WI38 (cell line): ENCODE data around the gene SLAIN2.

Source experiments
- H3K4me3 ChIP-seq: 2 replicates; pipeline ENCODE4 v1.5.1; 2011; ENCODE audit warnings: low read depth, mild to moderate bottlenecking, control low read depth, low read length
- CTCF ChIP-seq: IDR thresholded peaks from 2 replicates; pipeline ENCODE4 v1.5.1; 2012; ENCODE audit warnings: low read depth, mild to moderate bottlenecking, control low read depth, low read length

SLAIN2 gene

GRCh38 chr4:48461000-48461399, 119.7 kb downstream of the SLAIN2 start:
- no peak for TF ChIP-seq CTCF
- H3K4me3 ChIP-seq: no peak overlapping the region

- TF ChIP-seq CTCF: no peak
These were observed 121.0 kb downstream of the SLAIN2 start for GRCh38 chr4:48462363-48462762.

GRCh38 chr4:48467442-48467841, 126.1 kb downstream of the SLAIN2 start:
- no peak for TF ChIP-seq CTCF
- no peak overlapping the region for H3K4me3 ChIP-seq

More at GRCh38 chr4:48462363-48462762, 121.0 kb downstream of the SLAIN2 start:
- H3K4me3 ChIP-seq: no peak overlapping the region

- no peak overlapping the region for H3K4me3 ChIP-seq
- no peak for TF ChIP-seq CTCF
These were observed 126.6 kb downstream of the SLAIN2 start for GRCh38 chr4:48467891-48468290.

GRCh38 chr4:48470137-48470536, 128.8 kb downstream of the SLAIN2 start:
- no peak for TF ChIP-seq CTCF
- no peak overlapping the region for H3K4me3 ChIP-seq

- no peak for TF ChIP-seq CTCF
- H3K4me3 ChIP-seq: no peak overlapping the region
These were observed 129.2 kb downstream of the SLAIN2 start for GRCh38 chr4:48470570-48470969.

GRCh38 chr4:48472794-48473193, 131.5 kb downstream of the SLAIN2 start:
- no peak overlapping the region for H3K4me3 ChIP-seq
- no peak for TF ChIP-seq CTCF
